ENCODE data around the gene MYO3B. TPM values are rescaled to one million over a fixed set of nuclear protein-coding genes. Genes with fewer than 3 reads are reported as not detected.

The MYO3B gene
- total and polyA plus RNA-seq, 12 donors = 0.04 to 0.11 (median 0.06) TPM; not detected in 8

DNA sequence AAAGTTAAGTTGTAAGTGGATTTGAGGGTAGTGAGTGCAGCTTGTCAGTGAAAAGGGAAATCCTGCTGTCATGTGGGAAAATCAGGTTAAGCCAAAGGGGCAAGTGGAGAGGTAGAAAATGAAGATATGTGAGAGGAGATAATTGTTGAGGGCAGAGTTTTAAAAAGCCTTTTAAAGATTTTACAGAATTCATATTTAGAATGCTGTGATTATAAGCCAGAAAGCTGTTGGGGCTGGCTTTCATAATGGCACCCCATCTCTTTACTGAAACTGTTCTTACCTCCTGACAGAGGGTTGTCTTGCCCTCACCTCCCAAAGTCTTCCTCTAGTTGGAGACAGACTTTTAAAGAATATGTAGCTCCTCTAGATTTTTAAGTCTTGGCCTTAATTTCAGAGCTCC, 86.9 kb downstream of the MYO3B start:
- H3K4me3 ChIP-seq = no peak overlapping the region
- intact Hi-C loops (cut with DNase I) = no loop called here
- no peaks in the 10 kb centered on the region for H3K27me3 ChIP-seq
- no peak overlapping the region for H3K27ac ChIP-seq
- H3K4me1 ChIP-seq (replicated peaks in 1 of 2) = no peaks in the 10 kb centered on the region
- no peaks in the 10 kb centered on the region for H3K9me3 ChIP-seq (replicated peaks in 1 of 3)
- no peaks in the 10 kb centered on the region for H3K36me3 ChIP-seq (replicated peaks in 1 of 2)
- TF ChIP-seq, protein P1, sequence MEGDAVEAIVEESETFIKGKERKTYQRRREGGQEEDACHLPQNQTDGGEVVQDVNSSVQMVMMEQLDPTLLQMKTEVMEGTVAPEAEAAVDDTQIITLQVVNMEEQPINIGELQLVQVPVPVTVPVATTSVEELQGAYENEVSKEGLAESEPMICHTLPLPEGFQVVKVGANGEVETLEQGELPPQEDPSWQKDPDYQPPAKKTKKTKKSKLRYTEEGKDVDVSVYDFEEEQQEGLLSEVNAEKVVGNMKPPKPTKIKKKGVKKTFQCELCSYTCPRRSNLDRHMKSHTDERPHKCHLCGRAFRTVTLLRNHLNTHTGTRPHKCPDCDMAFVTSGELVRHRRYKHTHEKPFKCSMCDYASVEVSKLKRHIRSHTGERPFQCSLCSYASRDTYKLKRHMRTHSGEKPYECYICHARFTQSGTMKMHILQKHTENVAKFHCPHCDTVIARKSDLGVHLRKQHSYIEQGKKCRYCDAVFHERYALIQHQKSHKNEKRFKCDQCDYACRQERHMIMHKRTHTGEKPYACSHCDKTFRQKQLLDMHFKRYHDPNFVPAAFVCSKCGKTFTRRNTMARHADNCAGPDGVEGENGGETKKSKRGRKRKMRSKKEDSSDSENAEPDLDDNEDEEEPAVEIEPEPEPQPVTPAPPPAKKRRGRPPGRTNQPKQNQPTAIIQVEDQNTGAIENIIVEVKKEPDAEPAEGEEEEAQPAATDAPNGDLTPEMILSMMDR (IDR thresholded peaks at IDR 0.05) = no peak
- no peak for TF ChIP-seq POLR2A (IDR thresholded peaks at IDR 0.05)
- no peak for DNase-seq

DNA sequence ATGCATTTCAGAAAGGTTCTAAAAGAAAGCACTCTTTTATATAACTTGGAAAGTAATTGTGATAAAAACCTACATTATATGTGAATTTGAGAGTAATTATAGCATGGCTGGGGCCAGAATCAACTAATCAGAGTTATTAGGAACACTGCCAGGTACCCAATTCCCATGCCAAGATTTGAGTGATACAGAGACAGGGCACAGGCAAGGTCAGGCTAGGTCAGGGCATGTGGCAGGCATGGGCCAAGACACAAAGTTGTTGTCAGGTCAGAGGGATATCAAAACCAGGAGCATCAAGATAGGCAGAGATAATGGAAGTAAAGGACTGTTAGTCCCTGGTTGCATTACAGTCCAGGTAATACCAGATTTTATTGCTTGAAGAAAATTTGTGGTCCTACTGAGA, 87.4 kb downstream of the MYO3B start:
- Histone ChIP-seq H3K27me3 (no peaks in the 10 kb centered on the region), H3K4me1 (replicated peaks in 1 of 2) (no peaks in the 10 kb centered on the region), H3K27ac (no peak overlapping the region), H3K36me3 (replicated peaks in 1 of 2) (no peaks in the 10 kb centered on the region), H3K4me3 (no peak overlapping the region), H3K9me3 (replicated peaks in 1 of 3) (no peaks in the 10 kb centered on the region)
- no peak for TF ChIP-seq POLR2A (IDR thresholded peaks at IDR 0.05)
- TF ChIP-seq, protein P1 (IDR thresholded peaks at IDR 0.05) = no peak
- DNase-seq = no peak
- intact Hi-C loops (cut with DNase I) = no loop called here

DNA sequence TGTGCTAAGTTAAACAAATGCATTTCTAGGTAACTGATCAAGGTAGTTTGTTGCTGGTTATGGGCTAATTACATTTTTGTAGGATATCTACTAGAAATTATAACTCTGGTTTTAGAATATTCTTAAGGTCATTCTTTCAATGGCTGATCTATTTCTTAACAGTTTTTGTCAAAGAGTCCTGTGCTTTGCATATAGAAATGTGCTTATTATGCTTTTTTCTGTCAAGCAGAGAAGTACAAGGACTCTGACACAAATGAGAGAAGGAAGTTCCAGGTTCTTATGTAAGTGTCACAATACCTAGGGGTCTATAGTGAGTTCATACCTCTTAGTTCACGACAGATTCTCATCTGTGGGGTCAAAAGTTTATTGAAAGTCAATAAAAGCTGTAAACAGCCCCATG, 88.4 kb downstream of the MYO3B start:
- no peak overlapping the region for H3K27ac ChIP-seq
- intact Hi-C loops (cut with DNase I) = no loop called here
- H3K9me3 ChIP-seq (replicated peaks in 1 of 3) = no peaks in the 10 kb centered on the region
- TF ChIP-seq, protein P1 (IDR thresholded peaks at IDR 0.05) = no peak
- no peak for TF ChIP-seq POLR2A (IDR thresholded peaks at IDR 0.05)
- no peaks in the 10 kb centered on the region for H3K36me3 ChIP-seq (replicated peaks in 1 of 2)
- no peaks in the 10 kb centered on the region for H3K27me3 ChIP-seq
- DNase-seq = no peak
- no peak overlapping the region for H3K4me3 ChIP-seq
- no peaks in the 10 kb centered on the region for H3K4me1 ChIP-seq (replicated peaks in 1 of 2)
- 68 to 85% (median 77%) methylated on average over 1 of the region's 1 CpG for WGBS, 4 donors

DNA sequence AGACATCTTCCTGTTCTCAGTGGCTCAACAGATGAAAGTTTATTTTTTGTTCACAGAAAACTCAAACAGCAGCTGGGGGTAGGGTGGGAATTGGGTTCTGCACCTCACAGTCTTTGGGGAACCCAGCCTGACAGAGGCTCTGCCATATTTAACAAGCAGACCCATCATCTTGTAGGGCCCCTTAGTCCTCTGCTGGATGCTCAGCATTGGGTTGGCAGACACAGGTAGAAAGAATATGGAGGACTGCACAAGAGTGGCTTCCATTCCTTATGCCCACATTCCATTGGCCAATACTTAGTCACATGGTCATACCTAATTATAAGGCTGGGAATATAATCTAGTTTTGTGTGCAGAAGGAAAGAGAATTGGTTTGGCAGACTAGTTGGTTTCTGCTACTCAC, 89.1 kb downstream of the MYO3B start:
- H3K4me3 ChIP-seq = no peak overlapping the region
- H3K27ac ChIP-seq = no peak overlapping the region
- TF ChIP-seq POLR2A (IDR thresholded peaks at IDR 0.05) = no peak
- TF ChIP-seq, protein P1 (IDR thresholded peaks at IDR 0.05) = no peak
- H3K36me3 ChIP-seq (replicated peaks in 1 of 2) = no peaks in the 10 kb centered on the region
- no peak for DNase-seq
- no peaks in the 10 kb centered on the region for H3K9me3 ChIP-seq (replicated peaks in 1 of 3)
- H3K4me1 ChIP-seq (replicated peaks in 1 of 2) = no peaks in the 10 kb centered on the region
- H3K27me3 ChIP-seq = no peaks in the 10 kb centered on the region
- intact Hi-C loops (cut with DNase I) = no loop called here
